Activated T-cell treated with anti-CD3 and anti-CD28 coated beads for 4 hours (primary cell): ENCODE measurements around the gene TNRC18.
A peak's percentile ranks its signal among the peaks of the same experiment; 100 is the strongest.

Experiments
- DNase-seq: peaks from one replicate; pipeline ENCODE4 v3.0.0-alpha.2; 2020

The TNRC18 gene

GRCh38 chr7:5451391-5451790 is 27.8 kb upstream of the TNRC18 start:
- no peak for DNase-seq

- peak; percentile 26 for DNase-seq
These were observed 27.1 kb upstream of the TNRC18 start for GRCh38 chr7:5450549-5451327.

- DNase-seq: no peak
These were observed 24.9 kb upstream of the TNRC18 start for GRCh38 chr7:5448378-5449037.

- DNase-seq: no peak
These were observed 22.5 kb upstream of the TNRC18 start for GRCh38 chr7:5445981-5446594.

GRCh38 chr7:5443678-5444077 is 20.0 kb upstream of the TNRC18 start:
- DNase-seq: no peak

GRCh38 chr7:5442757-5443305 is 19.2 kb upstream of the TNRC18 start:
- DNase-seq: no peak

GRCh38 chr7:5441840-5442503 is 18.3 kb upstream of the TNRC18 start:
- no peak for DNase-seq

GRCh38 chr7:5439572-5440496 is 16.2 kb upstream of the TNRC18 start:
- DNase-seq: no peak

- DNase-seq: no peak
These were observed 15.6 kb upstream of the TNRC18 start for GRCh38 chr7:5439209-5439571.

- DNase-seq: no peak
These were observed 14.4 kb upstream of the TNRC18 start for GRCh38 chr7:5437987-5438386.

GRCh38 chr7:5437348-5437892 is 13.8 kb upstream of the TNRC18 start:
- no peak for DNase-seq

GRCh38 chr7:5436003-5436678 is 12.5 kb upstream of the TNRC18 start:
- DNase-seq: no peak

GRCh38 chr7:5435291-5436002 is 11.8 kb upstream of the TNRC18 start:
- DNase-seq: no peak

GRCh38 chr7:5433181-5433580 is 9.5 kb upstream of the TNRC18 start:
- no peak for DNase-seq

- DNase-seq: no peak
These were observed 9.1 kb upstream of the TNRC18 start for GRCh38 chr7:5432691-5433090.

GRCh38 chr7:5431560-5432015 is 8.0 kb upstream of the TNRC18 start:
- DNase-seq: no peak

- DNase-seq: no peak
These were observed 6.9 kb upstream of the TNRC18 start for GRCh38 chr7:5430612-5430947.

GRCh38 chr7:5429857-5430611 is 6.4 kb upstream of the TNRC18 start:
- no peak for DNase-seq

GRCh38 chr7:5429253-5429856 is 5.7 kb upstream of the TNRC18 start:
- DNase-seq: no peak
